ENCODE measurements around the gene FOXO6. TPM values are rescaled to one million over a fixed set of nuclear protein-coding genes. Genes with fewer than 3 reads are reported as not detected.

FOXO6 gene
- total and polyA plus RNA-seq, 2 experiments from 2014 or later: 0.68 to 4.2 TPM

DNA sequence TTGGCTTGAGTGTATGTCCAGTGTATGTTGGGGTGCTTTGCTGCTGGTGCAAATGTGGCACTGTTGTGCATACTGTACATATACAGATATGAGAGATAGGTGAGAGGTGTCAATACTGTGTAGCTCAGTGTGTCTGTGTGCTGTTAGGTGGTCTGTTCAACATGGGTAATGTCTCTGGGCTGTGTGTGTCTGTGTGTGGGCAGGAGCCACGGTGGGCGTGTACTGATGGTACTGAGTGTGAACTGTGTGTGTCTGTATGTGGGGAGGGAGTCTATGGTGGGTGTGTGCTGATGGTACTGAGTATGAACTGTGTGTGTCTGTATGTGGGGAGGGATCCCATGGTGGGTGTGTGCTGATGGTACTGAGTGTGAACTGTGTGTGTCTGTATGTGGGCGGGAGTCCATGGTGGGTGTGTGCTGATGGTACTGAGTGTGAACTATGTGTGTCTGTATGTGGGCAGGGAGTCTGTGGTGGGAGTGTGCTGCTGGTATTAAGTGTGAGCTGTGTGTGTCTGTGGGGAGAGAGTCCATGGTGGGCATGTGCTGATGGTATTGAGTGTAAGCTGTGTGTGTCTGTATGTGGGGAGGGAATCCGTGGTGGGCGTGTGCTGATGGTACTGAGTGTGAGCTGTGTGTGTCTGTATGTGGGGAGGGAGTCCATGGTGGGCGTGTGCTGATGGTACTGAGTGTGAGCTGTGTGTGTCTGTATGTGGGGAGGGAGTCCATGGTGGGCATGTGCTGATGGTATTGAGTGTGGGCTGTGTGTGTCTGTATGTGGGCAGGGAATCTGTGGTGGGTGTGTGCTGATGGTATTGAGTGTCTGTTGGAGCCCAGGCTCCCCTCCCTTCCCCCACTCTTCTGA is 32.2 kb upstream of the FOXO6 start:
- Histone ChIP-seq H3K36me3 (ENCODE audit: insufficient read depth) (no peaks in the 10 kb centered on the region), H4K20me1 (replicated peaks; ENCODE audit: insufficient read depth) (no peaks in the 10 kb centered on the region), H2AFZ (no peak overlapping the region), H3F3A (replicated peaks; ENCODE audit: low read depth) (no peaks in the 10 kb centered on the region), H3K27me3 (ENCODE audit: insufficient read depth) (no peaks in the 10 kb centered on the region), H3K4me1 (ENCODE audit: insufficient read depth) (no peaks in the 10 kb centered on the region), H3K9me2 (ENCODE audit: insufficient read depth) (no peaks in the 10 kb centered on the region), H3K27ac (ENCODE audit: low read depth) (no peak overlapping the region), H3K79me2 (replicated peaks; ENCODE audit: insufficient read depth) (no peaks in the 10 kb centered on the region), H3K4me2 (no peak overlapping the region), H3K4me3 (no peak overlapping the region)
- ATAC-seq: no peak
- Mint-ChIP-seq H3K4me1 (peaks cover 8% of the 10 kb centered on the region), H3K36me3 (ENCODE audit: low read depth) (no peaks in the 10 kb centered on the region), H3K4me3 (no peak overlapping the region), H3K27me3 (ENCODE audit: insufficient read depth, low read depth, poor library complexity) (peaks cover 10% of the 10 kb centered on the region), H3K27ac (no peak overlapping the region), H3K9me3 (no peaks in the 10 kb centered on the region; the same call in 2 of the 3 replicates)
- no peak for DNase-seq (ENCODE audit: low spot score)
- TF ChIP-seq, protein P1, sequence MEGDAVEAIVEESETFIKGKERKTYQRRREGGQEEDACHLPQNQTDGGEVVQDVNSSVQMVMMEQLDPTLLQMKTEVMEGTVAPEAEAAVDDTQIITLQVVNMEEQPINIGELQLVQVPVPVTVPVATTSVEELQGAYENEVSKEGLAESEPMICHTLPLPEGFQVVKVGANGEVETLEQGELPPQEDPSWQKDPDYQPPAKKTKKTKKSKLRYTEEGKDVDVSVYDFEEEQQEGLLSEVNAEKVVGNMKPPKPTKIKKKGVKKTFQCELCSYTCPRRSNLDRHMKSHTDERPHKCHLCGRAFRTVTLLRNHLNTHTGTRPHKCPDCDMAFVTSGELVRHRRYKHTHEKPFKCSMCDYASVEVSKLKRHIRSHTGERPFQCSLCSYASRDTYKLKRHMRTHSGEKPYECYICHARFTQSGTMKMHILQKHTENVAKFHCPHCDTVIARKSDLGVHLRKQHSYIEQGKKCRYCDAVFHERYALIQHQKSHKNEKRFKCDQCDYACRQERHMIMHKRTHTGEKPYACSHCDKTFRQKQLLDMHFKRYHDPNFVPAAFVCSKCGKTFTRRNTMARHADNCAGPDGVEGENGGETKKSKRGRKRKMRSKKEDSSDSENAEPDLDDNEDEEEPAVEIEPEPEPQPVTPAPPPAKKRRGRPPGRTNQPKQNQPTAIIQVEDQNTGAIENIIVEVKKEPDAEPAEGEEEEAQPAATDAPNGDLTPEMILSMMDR (conservative IDR thresholded peaks at IDR 0.05; ENCODE audit: low read depth in 2 of 2): no peak
- no peak for TF ChIP-seq ZNF114 (CRISPR knock-in tag; IDR thresholded peaks at IDR 0.05)
- TF ChIP-seq STAT1 (IDR thresholded peaks at IDR 0.05; ENCODE audit: unreplicated experiment): no peak
- TF ChIP-seq ZNF462 (CRISPR knock-in tag; IDR thresholded peaks at IDR 0.05): no peak
- TF ChIP-seq EZH2phosphoT487 (IDR thresholded peaks at IDR 0.05; ENCODE audit: unreplicated experiment): no peak
- TF ChIP-seq POLR2AphosphoS5 (IDR thresholded peaks at IDR 0.05; ENCODE audit: low read depth): no peak
- TF ChIP-seq, protein P2, sequence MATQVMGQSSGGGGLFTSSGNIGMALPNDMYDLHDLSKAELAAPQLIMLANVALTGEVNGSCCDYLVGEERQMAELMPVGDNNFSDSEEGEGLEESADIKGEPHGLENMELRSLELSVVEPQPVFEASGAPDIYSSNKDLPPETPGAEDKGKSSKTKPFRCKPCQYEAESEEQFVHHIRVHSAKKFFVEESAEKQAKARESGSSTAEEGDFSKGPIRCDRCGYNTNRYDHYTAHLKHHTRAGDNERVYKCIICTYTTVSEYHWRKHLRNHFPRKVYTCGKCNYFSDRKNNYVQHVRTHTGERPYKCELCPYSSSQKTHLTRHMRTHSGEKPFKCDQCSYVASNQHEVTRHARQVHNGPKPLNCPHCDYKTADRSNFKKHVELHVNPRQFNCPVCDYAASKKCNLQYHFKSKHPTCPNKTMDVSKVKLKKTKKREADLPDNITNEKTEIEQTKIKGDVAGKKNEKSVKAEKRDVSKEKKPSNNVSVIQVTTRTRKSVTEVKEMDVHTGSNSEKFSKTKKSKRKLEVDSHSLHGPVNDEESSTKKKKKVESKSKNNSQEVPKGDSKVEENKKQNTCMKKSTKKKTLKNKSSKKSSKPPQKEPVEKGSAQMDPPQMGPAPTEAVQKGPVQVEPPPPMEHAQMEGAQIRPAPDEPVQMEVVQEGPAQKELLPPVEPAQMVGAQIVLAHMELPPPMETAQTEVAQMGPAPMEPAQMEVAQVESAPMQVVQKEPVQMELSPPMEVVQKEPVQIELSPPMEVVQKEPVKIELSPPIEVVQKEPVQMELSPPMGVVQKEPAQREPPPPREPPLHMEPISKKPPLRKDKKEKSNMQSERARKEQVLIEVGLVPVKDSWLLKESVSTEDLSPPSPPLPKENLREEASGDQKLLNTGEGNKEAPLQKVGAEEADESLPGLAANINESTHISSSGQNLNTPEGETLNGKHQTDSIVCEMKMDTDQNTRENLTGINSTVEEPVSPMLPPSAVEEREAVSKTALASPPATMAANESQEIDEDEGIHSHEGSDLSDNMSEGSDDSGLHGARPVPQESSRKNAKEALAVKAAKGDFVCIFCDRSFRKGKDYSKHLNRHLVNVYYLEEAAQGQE (IDR thresholded peaks at IDR 0.05; ENCODE audit: unreplicated experiment): no peak
- TF ChIP-seq NANOG (IDR thresholded peaks at IDR 0.05; ENCODE audit: borderline replicate concordance): no peak
- TF ChIP-seq JUNB (IDR thresholded peaks at IDR 0.05; ENCODE audit: unreplicated experiment): no peak
- TF ChIP-seq EZH2 (IDR thresholded peaks at IDR 0.05; ENCODE audit: low read depth, unreplicated experiment): no peak
- no peak for TF ChIP-seq ZNF331 (CRISPR knock-in tag; IDR thresholded peaks at IDR 0.05; ENCODE audit: low read depth)
- no peak for TF ChIP-seq CREB1 (CRISPR knock-in tag; IDR thresholded peaks at IDR 0.05; ENCODE audit: low read depth)
- no peak for TF ChIP-seq ETS1 (IDR thresholded peaks at IDR 0.05)
